Aorta (tissue), 5 donors: ENCODE results near the gene NTNG1. TPM values are rescaled to one million over a fixed set of nuclear protein-coding genes. Genes with fewer than 3 reads are reported as not detected.

Source experiments
- ATAC-seq: fragments of 200-7000 bp; cut with Tn5 transposase; one replicate; pipeline ENCODE4 v1.9.1; 2022; ENCODE audit warnings: moderate library complexity; ENCODE audit not compliant: low FRiP score
- DNase-seq, 2 donors: peaks; one replicate each; pipeline ENCODE4 v3.0.0-alpha.2; 2020
- H3K27ac ChIP-seq, 2 donors: one replicate each; pipeline ENCODE4 v1.5.1; 2013; ENCODE audit warnings: low read length in 2 of 2, mild to moderate bottlenecking in 2 of 2, moderate library complexity in 2 of 2, control low read depth in 1 of 2, inconsistent platforms in 1 of 2, low read depth in 1 of 2
- H3K27me3 ChIP-seq, 2 donors: one replicate each; pipeline ENCODE4 v1.6.1; 2013; ENCODE audit warnings: control low read depth in 1 of 2, low read length in 1 of 2, mild to moderate bottlenecking in 1 of 2, moderate library complexity in 1 of 2; ENCODE audit not compliant: insufficient read depth in 2 of 2, control insufficient read depth in 1 of 2
- H3K36me3 ChIP-seq, 2 donors: one replicate each; pipeline ENCODE4 v1.6.1; 2013; ENCODE audit warnings: control low read depth in 1 of 2, low read length in 1 of 2, mild to moderate bottlenecking in 1 of 2; ENCODE audit not compliant: insufficient read depth in 2 of 2, control insufficient read depth in 1 of 2
- H3K4me1 ChIP-seq, 2 donors: one replicate each; pipeline ENCODE4 v1.6.1; 2013; ENCODE audit warnings: low read length in 2 of 2, control low read depth in 1 of 2, mild to moderate bottlenecking in 1 of 2, moderate library complexity in 1 of 2; ENCODE audit not compliant: insufficient read depth in 2 of 2, control insufficient read depth in 1 of 2
- H3K4me3 ChIP-seq, 2 donors: one replicate each; pipeline ENCODE4 v1.5.1; 2013; ENCODE audit warnings: low read length in 2 of 2, control low read depth in 1 of 2, mild to moderate bottlenecking in 1 of 2
- H3K9me3 ChIP-seq: one replicate; pipeline ENCODE4 v1.6.1; 2013; ENCODE audit warnings: mild to moderate bottlenecking, low read length; ENCODE audit not compliant: control insufficient read depth
- WGBS, 2 donors: extraction: QIAGEN DNeasy Blood & Tissue Kit; methylation state at CpG; one replicate each; pipeline ENCODE4 v1.1.7; 2013; 5-methylcytosine and 5-hydroxymethylcytosine counted together
- intact Hi-C, 2 donors: fragments of 100-400 bp; cut with DNase I; formaldehyde crosslinking; loops; one replicate each; pipeline versions ENCODE4 v1.14.2 to v1.15.0; 2022
- polyA plus RNA-seq, 2 donors: library from polyadenylated mRNA; stranded (reverse); fragments of 200-250 nt; gene quantifications; one replicate each; pipeline ENCODE4 v1.2.3, GENCODE V29; 2013
- total RNA-seq, 2 donors: library from RNA; stranded (reverse); fragmentation: NEBNext Ultra II Directional; extraction: Animal tissue kit (Norgen Biotek cat#: 25700); gene quantifications; one replicate each; pipeline ENCODE4 v1.2.1, GENCODE V29; 2021
- donor health status: healthy with polysubstance abuse.
- donor health status: Bipolar disorder and iron deficiency.
- donor health status: DM: no; HTN: no; CAD: no.
- donor health status: DM: no; HTN: no; CAD: no.
- donor health status: DM: yes; HTN: yes; CAD: no.

NTNG1 gene
- total and polyA plus RNA-seq, 4 donors = 1.0 to 1.8 TPM; not detected in 2

GRCh38 chr1:107442551-107442950 lies 301.7 kb downstream of the NTNG1 start:
- DNase-seq (no peak), ATAC-seq (no peak)
- Histone ChIP-seq H3K36me3 (no peaks in the 10 kb centered on the region), H3K9me3 (no peaks in the 10 kb centered on the region), H3K4me1 (no peaks in the 10 kb centered on the region), H3K27me3 (peaks cover 0 to 1% of the 10 kb centered on the region in 2 donors), H3K4me3 (no peak overlapping the region), H3K27ac (no peak overlapping the region)
- intact Hi-C loops = no loop called here
- 65 to 76% methylated on average over 1 of the region's 1 CpG for whole genome bisulfite sequencing, 2 donors

GRCh38 chr1:107443027-107443426 lies 302.2 kb downstream of the NTNG1 start:
- Histone ChIP-seq H3K27ac (no peak overlapping the region), H3K4me3 (no peak overlapping the region), H3K27me3 (peaks cover 0 to 1% of the 10 kb centered on the region in 2 donors), H3K36me3 (no peaks in the 10 kb centered on the region), H3K9me3 (no peaks in the 10 kb centered on the region), H3K4me1 (no peaks in the 10 kb centered on the region)
- ATAC-seq = no peak
- 46 to 55% methylated on average over 5 of the region's 5 CpGs for WGBS, 2 donors
- no peak for DNase-seq
- intact Hi-C loops = no loop called here

- Histone ChIP-seq H3K9me3 (no peaks in the 10 kb centered on the region), H3K27ac (no peak overlapping the region), H3K36me3 (no peaks in the 10 kb centered on the region), H3K4me3 (no peak overlapping the region), H3K27me3 (peaks cover 0 to 1% of the 10 kb centered on the region in 2 donors), H3K4me1 (no peaks in the 10 kb centered on the region)
- ATAC-seq (no peak), DNase-seq (no peak)
- 44 to 48% methylated on average over 2 of the region's 2 CpGs for WGBS, 2 donors
- intact Hi-C loops = no loop called here
These were observed 303.0 kb downstream of the NTNG1 start for GRCh38 chr1:107443860-107444259.

- 69 to 78% methylated on average over 1 of the region's 1 CpG for WGBS, 2 donors
- H3K27ac ChIP-seq = no peak overlapping the region
- no peaks in the 10 kb centered on the region for H3K36me3 ChIP-seq
- DNase-seq (no peak), ATAC-seq (no peak)
- H3K4me3 ChIP-seq = no peak overlapping the region
- intact Hi-C loops = no loop called here
- no peaks in the 10 kb centered on the region for H3K9me3 ChIP-seq
- H3K4me1 ChIP-seq = no peaks in the 10 kb centered on the region
- H3K27me3 ChIP-seq = no peaks in the 10 kb centered on the region
These were observed 303.5 kb downstream of the NTNG1 start for GRCh38 chr1:107444302-107444701.

- intact Hi-C loops = no loop called here
- H3K4me1 ChIP-seq = no peaks in the 10 kb centered on the region
- no peaks in the 10 kb centered on the region for H3K36me3 ChIP-seq
- 72 to 80% methylated on average over 3 of the region's 3 CpGs for WGBS, 2 donors
- ATAC-seq (no peak), DNase-seq (no peak)
- no peak overlapping the region for H3K4me3 ChIP-seq
- H3K9me3 ChIP-seq = no peaks in the 10 kb centered on the region
- no peaks in the 10 kb centered on the region for H3K27me3 ChIP-seq
- H3K27ac ChIP-seq = no peak overlapping the region
These were observed 308.5 kb downstream of the NTNG1 start for GRCh38 chr1:107449326-107449725.

GRCh38 chr1:107450899-107451664 lies 310.2 kb downstream of the NTNG1 start:
- H3K4me1 ChIP-seq = no peaks in the 10 kb centered on the region
- H3K27me3 ChIP-seq = no peaks in the 10 kb centered on the region
- H3K27ac ChIP-seq = no peak overlapping the region
- WGBS, 2 donors = 29 to 38% methylated on average over 5 of the region's 5 CpGs
- H3K4me3 ChIP-seq = no peak overlapping the region
- no peak for DNase-seq
- H3K9me3 ChIP-seq = no peaks in the 10 kb centered on the region
- intact Hi-C loops = no loop called here
- ATAC-seq = no peak
- no peaks in the 10 kb centered on the region for H3K36me3 ChIP-seq

- no peaks in the 10 kb centered on the region for H3K27me3 ChIP-seq
- H3K4me3 ChIP-seq = no peak overlapping the region
- no peaks in the 10 kb centered on the region for H3K4me1 ChIP-seq
- 71 to 73% methylated on average over 2 of the region's 2 CpGs for WGBS, 2 donors
- intact Hi-C loops = no loop called here
- ATAC-seq = no peak
- H3K36me3 ChIP-seq = no peaks in the 10 kb centered on the region
- no peak overlapping the region for H3K27ac ChIP-seq
- DNase-seq = no peak
- no peaks in the 10 kb centered on the region for H3K9me3 ChIP-seq
These were observed 310.9 kb downstream of the NTNG1 start for GRCh38 chr1:107451715-107452114.

GRCh38 chr1:107454791-107455190 lies 314.0 kb downstream of the NTNG1 start:
- no peaks in the 10 kb centered on the region for H3K9me3 ChIP-seq
- H3K36me3 ChIP-seq = no peaks in the 10 kb centered on the region
- no peaks in the 10 kb centered on the region for H3K27me3 ChIP-seq
- H3K4me1 ChIP-seq = no peaks in the 10 kb centered on the region
- intact Hi-C loops = no loop called here
- WGBS, 2 donors = 68 to 76% methylated on average over 4 of the region's 4 CpGs
- ATAC-seq = no peak
- H3K4me3 ChIP-seq = no peak overlapping the region
- no peak overlapping the region for H3K27ac ChIP-seq
- DNase-seq = no peak

- Histone ChIP-seq H3K4me1 (no peaks in the 10 kb centered on the region), H3K36me3 (no peaks in the 10 kb centered on the region), H3K4me3 (no peak overlapping the region), H3K27me3 (no peaks in the 10 kb centered on the region), H3K27ac (no peak overlapping the region), H3K9me3 (no peaks in the 10 kb centered on the region)
- ATAC-seq = no peak
- intact Hi-C loops = no loop called here
- WGBS, 2 donors = 49 to 53% methylated on average over 3 of the region's 3 CpGs
- no peak for DNase-seq
These were observed 317.1 kb downstream of the NTNG1 start for GRCh38 chr1:107457989-107458388.
